ENCODE results near the gene ZNF605. TPM values are rescaled to one million over a fixed set of nuclear protein-coding genes. Genes with fewer than 3 reads are reported as not detected.

ZNF605 gene
- total RNA-seq, 1 donor from 2014 or later: 15.4 TPM

DNA sequence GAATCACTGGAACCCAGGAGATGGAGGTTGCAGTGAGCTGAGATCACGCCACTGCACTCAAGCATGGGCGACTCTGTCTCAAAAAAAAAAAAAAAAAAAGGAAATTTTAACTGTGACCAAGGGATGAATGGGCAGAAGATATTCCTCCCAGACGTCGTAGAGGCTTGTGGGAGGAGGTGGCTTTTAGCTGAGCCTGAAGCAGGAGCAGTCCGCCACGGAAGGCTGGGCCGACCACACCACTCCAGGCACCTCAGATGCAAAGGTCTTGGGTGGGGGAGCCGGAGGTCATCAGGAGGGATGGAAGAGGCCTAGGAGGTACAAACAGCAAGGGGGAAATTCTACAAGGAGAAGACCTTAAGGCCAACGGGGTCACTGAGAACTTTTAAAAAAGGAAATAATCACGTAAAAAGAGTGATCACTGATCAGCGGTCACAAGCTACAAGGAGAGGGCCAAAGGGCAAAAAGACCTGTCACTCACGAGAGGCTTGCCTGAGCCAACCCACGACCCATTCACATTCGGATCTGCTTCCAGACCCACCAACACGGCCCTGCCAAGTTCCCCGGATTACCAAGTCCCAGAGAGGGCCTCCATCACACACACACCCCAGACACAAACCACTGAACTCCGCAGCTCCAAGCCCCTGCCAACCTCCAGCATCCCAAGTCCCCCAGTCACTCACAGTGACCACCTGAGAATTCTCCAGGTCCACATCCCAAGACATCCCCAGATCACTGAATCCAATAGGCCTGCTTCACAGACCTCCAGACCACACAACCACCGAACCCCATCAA, 3.5 kb downstream of the ZNF605 start:
- H3K9me3 Mint-ChIP-seq: no peaks in the 10 kb centered on the region
- intact Hi-C loops (cut with micrococcal nuclease): no loop called here
- H3K27ac Mint-ChIP-seq: no peak overlapping the region
- ChIA-PET CTCF (no interaction called here), POLR2A (no interaction called here)
- H3K27me3 Mint-ChIP-seq: no peaks in the 10 kb centered on the region
- TF ChIP-seq, protein P1, sequence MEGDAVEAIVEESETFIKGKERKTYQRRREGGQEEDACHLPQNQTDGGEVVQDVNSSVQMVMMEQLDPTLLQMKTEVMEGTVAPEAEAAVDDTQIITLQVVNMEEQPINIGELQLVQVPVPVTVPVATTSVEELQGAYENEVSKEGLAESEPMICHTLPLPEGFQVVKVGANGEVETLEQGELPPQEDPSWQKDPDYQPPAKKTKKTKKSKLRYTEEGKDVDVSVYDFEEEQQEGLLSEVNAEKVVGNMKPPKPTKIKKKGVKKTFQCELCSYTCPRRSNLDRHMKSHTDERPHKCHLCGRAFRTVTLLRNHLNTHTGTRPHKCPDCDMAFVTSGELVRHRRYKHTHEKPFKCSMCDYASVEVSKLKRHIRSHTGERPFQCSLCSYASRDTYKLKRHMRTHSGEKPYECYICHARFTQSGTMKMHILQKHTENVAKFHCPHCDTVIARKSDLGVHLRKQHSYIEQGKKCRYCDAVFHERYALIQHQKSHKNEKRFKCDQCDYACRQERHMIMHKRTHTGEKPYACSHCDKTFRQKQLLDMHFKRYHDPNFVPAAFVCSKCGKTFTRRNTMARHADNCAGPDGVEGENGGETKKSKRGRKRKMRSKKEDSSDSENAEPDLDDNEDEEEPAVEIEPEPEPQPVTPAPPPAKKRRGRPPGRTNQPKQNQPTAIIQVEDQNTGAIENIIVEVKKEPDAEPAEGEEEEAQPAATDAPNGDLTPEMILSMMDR (IDR thresholded peaks at IDR 0.05): no peak
- DNase-seq (no peak), ATAC-seq (ENCODE audit: low read depth) (no peak)
- H3K4me3 Mint-ChIP-seq: no peak overlapping the region
- peaks cover 31% of the 10 kb centered on the region for H3K36me3 Mint-ChIP-seq (ENCODE audit: low read depth)
- H3K4me1 Mint-ChIP-seq: peaks cover 32% of the 10 kb centered on the region

DNA sequence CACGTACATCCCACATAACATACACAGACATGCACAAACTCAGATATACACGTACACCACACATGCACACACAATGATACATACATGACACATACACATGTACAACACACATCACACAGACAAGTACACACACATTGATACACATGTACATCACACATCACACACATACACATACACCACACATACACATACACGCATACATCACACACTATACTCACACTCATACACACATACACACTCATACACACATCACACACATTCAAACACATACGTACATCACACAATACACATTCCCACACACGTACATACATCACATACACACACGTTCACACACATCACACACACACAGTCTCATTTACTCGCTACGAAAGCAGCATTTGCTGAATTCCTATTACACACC, 4.5 kb downstream of the ZNF605 start:
- ATAC-seq (ENCODE audit: low read depth): no peak
- Mint-ChIP-seq H3K36me3 (ENCODE audit: low read depth) (peaks cover 34% of the 10 kb centered on the region), H3K9me3 (no peaks in the 10 kb centered on the region), H3K27ac (no peak overlapping the region), H3K27me3 (no peaks in the 10 kb centered on the region), H3K4me1 (peaks cover 24% of the 10 kb centered on the region), H3K4me3 (no peak overlapping the region)
- POLR2A ChIA-PET: no interaction called here
- intact Hi-C loops (cut with micrococcal nuclease): no loop called here
- no peak for DNase-seq
- CTCF ChIA-PET: no interaction called here
- TF ChIP-seq, protein P1 (IDR thresholded peaks at IDR 0.05): no peak

DNA sequence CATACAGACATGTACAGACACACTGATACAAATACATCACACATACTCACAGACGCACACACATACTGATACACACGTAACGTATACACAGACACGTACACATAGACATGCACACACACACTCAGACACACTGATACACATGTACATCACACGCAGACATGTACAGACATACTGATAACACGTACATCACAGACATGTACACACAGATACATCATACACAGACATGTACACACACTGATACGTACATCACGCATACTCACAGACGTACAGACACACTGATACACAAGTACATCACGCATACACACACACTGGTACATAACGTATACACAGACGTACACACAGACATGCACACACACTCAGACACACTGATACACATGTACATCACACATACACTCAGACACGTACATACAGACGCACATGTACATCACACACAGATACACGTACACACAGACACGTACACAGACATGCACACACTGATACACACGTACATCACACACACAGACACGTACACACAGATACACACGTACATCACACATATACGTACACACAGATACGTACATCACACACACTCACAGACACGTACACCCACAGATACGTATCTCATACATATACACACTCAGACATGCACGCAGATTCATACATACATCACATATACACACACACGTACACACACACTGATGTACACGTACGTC, 5.1 kb downstream of the ZNF605 start:
- ChIA-PET POLR2A (no interaction called here), CTCF (no interaction called here)
- Mint-ChIP-seq H3K27ac (no peak overlapping the region), H3K36me3 (ENCODE audit: low read depth) (peaks cover 33% of the 10 kb centered on the region), H3K4me1 (peaks cover 19% of the 10 kb centered on the region), H3K27me3 (no peaks in the 10 kb centered on the region), H3K9me3 (peaks cover 2% of the 10 kb centered on the region), H3K4me3 (no peak overlapping the region)
- DNase-seq: no peak
- TF ChIP-seq, protein P1 (IDR thresholded peaks at IDR 0.05): no peak
- intact Hi-C loops (cut with micrococcal nuclease): no loop called here
- ATAC-seq (ENCODE audit: low read depth): no peak

DNA sequence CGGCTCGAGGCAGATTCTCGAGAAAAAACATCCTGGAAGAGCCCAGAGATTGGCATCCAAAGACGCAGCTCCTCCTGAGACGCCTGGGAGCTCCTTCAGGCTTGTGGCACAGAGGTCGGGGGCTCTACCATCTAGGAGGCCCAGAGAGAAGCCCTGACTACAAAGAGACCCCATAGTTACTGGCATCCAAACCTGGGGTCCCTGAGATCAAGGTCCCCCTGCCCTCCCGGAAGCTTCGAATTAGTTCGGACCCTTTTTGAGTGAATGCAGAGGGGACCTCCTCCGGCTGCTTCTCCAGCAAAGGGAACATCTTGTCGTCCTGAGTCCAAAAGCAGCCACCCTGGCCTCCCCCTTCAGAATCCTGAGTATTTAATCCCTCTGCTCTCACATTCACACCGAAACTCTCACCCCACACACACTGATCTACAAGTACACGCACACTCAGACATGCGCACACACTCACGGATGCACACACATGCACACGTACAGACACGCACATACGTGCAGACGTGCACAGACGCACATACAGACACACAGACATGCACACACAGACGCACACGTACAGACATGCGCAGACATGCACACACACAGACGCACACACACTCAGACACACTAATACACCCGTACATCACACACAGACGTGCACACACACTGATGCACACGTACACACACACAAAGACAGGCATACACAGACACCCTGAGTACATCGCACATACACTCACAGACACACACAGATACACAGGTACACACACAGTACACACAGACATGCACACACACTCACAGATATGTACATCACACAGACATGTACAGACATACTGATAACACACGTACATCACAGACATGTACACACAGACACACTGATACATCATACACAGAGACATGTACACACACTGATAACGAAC, 5.9 kb downstream of the ZNF605 start:
- no peak overlapping the region for H3K27ac Mint-ChIP-seq
- H3K36me3 Mint-ChIP-seq (ENCODE audit: low read depth): peaks cover 37% of the 10 kb centered on the region
- DNase-seq (no peak), ATAC-seq (ENCODE audit: low read depth) (no peak)
- peaks cover 6% of the 10 kb centered on the region for H3K9me3 Mint-ChIP-seq
- peaks cover 14% of the 10 kb centered on the region for H3K4me1 Mint-ChIP-seq
- no peak overlapping the region for H3K4me3 Mint-ChIP-seq
- ChIA-PET CTCF (no interaction called here), POLR2A (no interaction called here)
- no peaks in the 10 kb centered on the region for H3K27me3 Mint-ChIP-seq
- intact Hi-C loops (cut with micrococcal nuclease): no loop called here
- TF ChIP-seq, protein P1 (IDR thresholded peaks at IDR 0.05): no peak
